Astrocyte of the spinal cord (primary cell): ENCODE results near the gene CHDH.

ENCODE experiments used
- DNase-seq: peaks from one replicate; pipeline ENCODE4 v3.0.0; 2011; ENCODE audit warnings: low read depth, low spot score
- H3K4me3 ChIP-seq: 2 replicates; pipeline ENCODE4 v1.5.1; 2011; ENCODE audit warnings: low read depth, mild to moderate bottlenecking, low read length, moderate library complexity
- in situ Hi-C: cut with HindIII; loops from 2 replicates; pipeline ENCODE4 v1.10.0; 2017; ENCODE audit warnings: low sequenced_read_pairs
- TF ChIP-seq, protein P1 (sequence below): IDR thresholded peaks from 2 replicates; pipeline ENCODE4 v1.5.1; 2012; ENCODE audit warnings: low read depth, mild to moderate bottlenecking, low read length, inconsistent platforms

Gene CHDH

DNA sequence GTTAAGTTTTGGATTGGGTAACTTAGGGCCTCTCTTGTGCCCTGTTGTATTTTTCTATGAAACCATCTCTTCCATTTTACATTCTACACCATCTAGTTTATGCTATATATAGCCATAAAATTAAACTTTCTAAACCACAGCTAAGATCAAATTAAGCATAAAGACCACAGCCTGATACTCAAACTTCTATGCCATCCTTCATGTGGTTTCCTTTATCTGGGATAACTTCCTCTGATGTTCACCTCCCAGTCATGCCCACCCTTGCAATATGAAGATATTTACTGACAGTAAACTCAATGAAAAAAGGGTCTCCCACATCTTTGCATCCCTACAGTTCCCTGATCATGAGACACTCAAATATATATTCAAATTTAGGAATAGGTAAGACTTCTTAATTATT, 41.2 kb upstream of the CHDH start:
- TF ChIP-seq, protein P1, sequence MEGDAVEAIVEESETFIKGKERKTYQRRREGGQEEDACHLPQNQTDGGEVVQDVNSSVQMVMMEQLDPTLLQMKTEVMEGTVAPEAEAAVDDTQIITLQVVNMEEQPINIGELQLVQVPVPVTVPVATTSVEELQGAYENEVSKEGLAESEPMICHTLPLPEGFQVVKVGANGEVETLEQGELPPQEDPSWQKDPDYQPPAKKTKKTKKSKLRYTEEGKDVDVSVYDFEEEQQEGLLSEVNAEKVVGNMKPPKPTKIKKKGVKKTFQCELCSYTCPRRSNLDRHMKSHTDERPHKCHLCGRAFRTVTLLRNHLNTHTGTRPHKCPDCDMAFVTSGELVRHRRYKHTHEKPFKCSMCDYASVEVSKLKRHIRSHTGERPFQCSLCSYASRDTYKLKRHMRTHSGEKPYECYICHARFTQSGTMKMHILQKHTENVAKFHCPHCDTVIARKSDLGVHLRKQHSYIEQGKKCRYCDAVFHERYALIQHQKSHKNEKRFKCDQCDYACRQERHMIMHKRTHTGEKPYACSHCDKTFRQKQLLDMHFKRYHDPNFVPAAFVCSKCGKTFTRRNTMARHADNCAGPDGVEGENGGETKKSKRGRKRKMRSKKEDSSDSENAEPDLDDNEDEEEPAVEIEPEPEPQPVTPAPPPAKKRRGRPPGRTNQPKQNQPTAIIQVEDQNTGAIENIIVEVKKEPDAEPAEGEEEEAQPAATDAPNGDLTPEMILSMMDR, result no peak
- H3K4me3 ChIP-seq, result no peak overlapping the region
- in situ Hi-C loops, result no loop called here
- DNase-seq, result no peak

- TF ChIP-seq, protein P1, result no peak
- H3K4me3 ChIP-seq, result no peak overlapping the region
- DNase-seq, result no peak
- in situ Hi-C loops, result no loop called here
Observed at GRCh38 chr3:53885239-53885638, 39.0 kb upstream of the CHDH start.

DNA sequence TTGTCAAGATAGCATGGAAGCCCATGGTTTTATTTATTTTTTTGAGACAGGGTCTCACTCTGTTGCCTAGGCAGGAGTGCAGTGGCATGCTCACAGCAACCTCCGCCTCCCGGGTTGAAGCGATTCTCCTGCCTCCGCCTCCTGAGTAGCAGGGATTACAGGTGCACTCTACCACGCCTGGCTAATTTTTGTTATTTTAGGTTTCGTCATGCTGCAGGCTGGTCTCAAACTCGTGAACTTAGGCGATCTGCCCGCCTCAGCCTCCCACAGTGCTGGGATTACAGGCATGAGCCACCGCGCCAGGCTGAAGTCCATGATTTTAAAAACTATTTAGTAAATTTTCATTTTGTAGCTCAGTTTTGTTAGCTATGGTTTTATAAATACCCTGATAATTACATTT, 38.4 kb upstream of the CHDH start:
- in situ Hi-C loops, result no loop called here
- TF ChIP-seq, protein P1, result no peak
- H3K4me3 ChIP-seq, result no peak overlapping the region
- no peak for DNase-seq

DNA sequence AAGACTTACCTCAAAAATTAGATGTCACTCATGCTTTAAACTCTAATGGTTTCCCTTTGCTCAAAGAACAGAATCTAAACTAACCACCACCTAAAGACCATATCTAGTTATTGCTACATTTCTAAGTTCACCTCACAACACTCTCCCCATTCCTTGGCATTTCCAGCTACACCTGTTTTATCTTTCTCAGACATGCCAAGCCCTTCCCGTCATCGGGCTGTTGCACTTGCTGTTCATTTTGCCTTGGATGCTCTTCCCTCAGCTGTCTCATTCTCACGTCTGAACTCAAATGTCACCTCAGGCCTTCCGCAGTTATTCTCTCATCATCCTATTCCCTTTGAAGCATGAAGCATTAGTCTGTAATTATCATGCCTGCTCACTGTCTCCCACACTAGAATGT, 36.8 kb upstream of the CHDH start:
- no peak for DNase-seq
- no peak overlapping the region for H3K4me3 ChIP-seq
- in situ Hi-C loops, result no loop called here
- TF ChIP-seq, protein P1, result no peak

DNA sequence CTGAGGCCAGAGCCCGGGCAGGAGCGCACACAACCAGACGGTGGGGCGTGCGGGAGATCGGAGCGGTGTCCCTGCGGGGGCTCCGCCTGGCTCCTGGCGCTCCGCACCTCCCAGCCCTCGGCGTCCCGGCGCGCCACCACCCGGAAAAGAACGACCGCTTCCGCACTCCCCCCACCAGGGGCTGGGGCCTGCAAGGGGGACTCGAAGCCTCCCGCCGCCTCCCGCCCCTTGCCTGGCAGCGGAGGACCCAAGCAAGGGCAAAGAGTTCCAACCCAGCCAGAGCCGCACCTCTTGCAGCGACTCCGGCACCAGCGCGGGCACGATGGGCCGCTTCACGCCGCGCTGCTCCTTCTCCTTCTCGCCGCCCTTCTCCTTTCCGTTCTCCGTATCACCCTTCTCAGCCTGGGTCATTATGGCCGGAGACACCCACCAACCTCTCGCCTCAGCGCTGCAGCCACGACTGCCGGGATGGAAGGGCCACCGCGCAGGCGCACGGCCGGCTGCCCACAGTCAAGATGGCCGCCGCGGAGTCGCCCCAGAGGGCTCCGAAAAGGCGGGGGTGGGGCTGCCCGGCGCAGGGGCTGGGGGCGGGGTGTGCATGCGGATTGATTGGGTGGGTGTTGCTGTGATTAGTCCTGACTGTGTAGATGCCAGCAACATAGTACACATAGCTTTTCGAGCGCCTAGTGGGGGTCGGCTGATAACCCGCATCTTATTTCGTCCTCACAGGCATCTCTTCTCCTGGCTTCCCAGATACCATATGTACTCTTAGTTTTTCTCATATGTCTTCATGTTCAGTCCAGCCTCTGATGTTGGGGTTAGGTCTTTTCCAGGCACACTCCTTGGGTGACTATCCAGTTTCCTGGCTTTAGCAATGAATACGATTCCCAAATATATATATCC, 35.7 kb upstream of the CHDH start, which contains the start of gene ACTR8:
Gene ACTR8 (minus strand): TSS at position 462 of the 903 bp plus-strand sequence. CDS start 51 bp downstream, at position 411.
- TF ChIP-seq, protein P1, result no peak
- in situ Hi-C loops, result no loop called here
- peak within 1 kb of the TSS; percentile 85 for H3K4me3 ChIP-seq
- peak; percentile 85 for DNase-seq

GRCh38 chr3:53880396-53881345, 34.5 kb upstream of the CHDH start:
- in situ Hi-C loops, result no loop called here
- peak overlapping the region; percentile 85 for H3K4me3 ChIP-seq
- peak; percentile 17 for DNase-seq
- TF ChIP-seq, protein P1, result no peak
